SU-DHL-6 (cell line): ENCODE measurements around the gene ZNF774.

Experiments used
- EZH2phosphoT487 ChIP-seq: fragments of 200-600 bp; sonication (generic), shearing (Covaris generic); conservative IDR thresholded peaks from 2 replicates; pipeline ENCODE4 v1.6.1; 2018; ENCODE audit warnings: mild to moderate bottlenecking, antibody characterized with exemption, low read length, moderate library complexity, mixed read lengths
- TF ChIP-seq, protein P1 (sequence below): fragments of 200-600 bp; sonication (generic); IDR thresholded peaks from one replicate; pipeline ENCODE4 v1.5.1; 2017; ENCODE audit warnings: antibody characterized with exemption, mild to moderate bottlenecking, low read length, moderate library complexity; ENCODE audit not compliant: insufficient read depth, poor library complexity, severe bottlenecking

DNA sequence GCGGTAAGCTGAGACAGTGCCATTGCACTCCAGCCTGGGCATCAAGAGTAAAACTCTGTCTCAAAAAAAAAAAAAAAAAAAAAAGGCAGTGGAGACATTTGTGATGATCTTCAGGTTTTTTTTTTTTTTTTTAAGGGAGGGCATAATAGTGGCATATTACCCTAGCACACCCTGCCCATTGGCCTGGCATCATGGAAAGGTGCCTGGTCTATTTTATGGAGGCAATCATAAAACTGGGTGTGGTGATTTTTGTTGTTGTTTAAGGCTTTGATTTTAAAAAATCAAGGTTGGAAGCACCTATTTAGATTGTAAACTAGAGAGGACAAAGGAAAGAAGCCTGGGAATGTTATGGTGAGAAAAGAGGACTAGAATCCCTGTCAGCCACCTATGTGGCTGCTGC lies 42.0 kb downstream of the ZNF774 start:
- TF ChIP-seq, protein P1, sequence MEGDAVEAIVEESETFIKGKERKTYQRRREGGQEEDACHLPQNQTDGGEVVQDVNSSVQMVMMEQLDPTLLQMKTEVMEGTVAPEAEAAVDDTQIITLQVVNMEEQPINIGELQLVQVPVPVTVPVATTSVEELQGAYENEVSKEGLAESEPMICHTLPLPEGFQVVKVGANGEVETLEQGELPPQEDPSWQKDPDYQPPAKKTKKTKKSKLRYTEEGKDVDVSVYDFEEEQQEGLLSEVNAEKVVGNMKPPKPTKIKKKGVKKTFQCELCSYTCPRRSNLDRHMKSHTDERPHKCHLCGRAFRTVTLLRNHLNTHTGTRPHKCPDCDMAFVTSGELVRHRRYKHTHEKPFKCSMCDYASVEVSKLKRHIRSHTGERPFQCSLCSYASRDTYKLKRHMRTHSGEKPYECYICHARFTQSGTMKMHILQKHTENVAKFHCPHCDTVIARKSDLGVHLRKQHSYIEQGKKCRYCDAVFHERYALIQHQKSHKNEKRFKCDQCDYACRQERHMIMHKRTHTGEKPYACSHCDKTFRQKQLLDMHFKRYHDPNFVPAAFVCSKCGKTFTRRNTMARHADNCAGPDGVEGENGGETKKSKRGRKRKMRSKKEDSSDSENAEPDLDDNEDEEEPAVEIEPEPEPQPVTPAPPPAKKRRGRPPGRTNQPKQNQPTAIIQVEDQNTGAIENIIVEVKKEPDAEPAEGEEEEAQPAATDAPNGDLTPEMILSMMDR: no peak
- no peak for TF ChIP-seq EZH2phosphoT487
